Glomerular endothelial cell (primary cell): ENCODE results near the gene ZSCAN10. TPM values are rescaled to one million over a fixed set of nuclear protein-coding genes. Genes with fewer than 3 reads are reported as not detected.

Source experiments
- DNase-seq: peaks from one replicate; pipeline ENCODE4 v3.0.0-alpha.2; 2011; ENCODE audit warnings: low read depth, low spot score; ENCODE audit errors: extremely low read depth
- total RNA-seq: library from RNA; depleted of rRNA; stranded (reverse); fragments of >200 nt; gene quantifications from 2 replicates; pipeline ENCODE4 v1.2.3, GENCODE V29; 2015

The ZSCAN10 gene
- total RNA-seq, 1 donor from 2014 or later, result not detected

GRCh38 chr16:3134338-3135125, 35.4 kb upstream of the ZSCAN10 start, which contains the start of gene ZNF213:
TSS of gene ZNF213 (plus strand) at chr16:3135029. CDS start at chr16:3137281, 2,252 bp downstream.
- DNase-seq, result peak; percentile 89

GRCh38 chr16:3133844-3134243, 34.8 kb upstream of the ZSCAN10 start:
- DNase-seq, result no peak

- no peak for DNase-seq
These were observed 32.8 kb upstream of the ZSCAN10 start for GRCh38 chr16:3131755-3132377.

- peak; percentile 60 for DNase-seq
These were observed 30.3 kb upstream of the ZSCAN10 start for GRCh38 chr16:3129137-3130131.

GRCh38 chr16:3127745-3128144, 28.7 kb upstream of the ZSCAN10 start:
- no peak for DNase-seq

GRCh38 chr16:3123986-3124886, 25.1 kb upstream of the ZSCAN10 start:
- DNase-seq, result no peak

GRCh38 chr16:3122926-3123570, 24.0 kb upstream of the ZSCAN10 start:
- DNase-seq, result no peak

- DNase-seq, result no peak
These were observed 22.9 kb upstream of the ZSCAN10 start for GRCh38 chr16:3121851-3122467.

- no peak for DNase-seq
These were observed 21.3 kb upstream of the ZSCAN10 start for GRCh38 chr16:3120435-3120834.

GRCh38 chr16:3119701-3120408, 20.8 kb upstream of the ZSCAN10 start:
- no peak for DNase-seq

GRCh38 chr16:3119286-3119685, 20.2 kb upstream of the ZSCAN10 start:
- DNase-seq, result no peak

GRCh38 chr16:3118846-3119245, 19.8 kb upstream of the ZSCAN10 start:
- no peak for DNase-seq

- DNase-seq, result no peak
These were observed 19.2 kb upstream of the ZSCAN10 start for GRCh38 chr16:3118204-3118790.

- no peak for DNase-seq
These were observed 16.5 kb upstream of the ZSCAN10 start for GRCh38 chr16:3115561-3115960.

- DNase-seq, result no peak
These were observed 15.9 kb upstream of the ZSCAN10 start for GRCh38 chr16:3115003-3115402.

- DNase-seq, result no peak
These were observed 14.8 kb upstream of the ZSCAN10 start for GRCh38 chr16:3113765-3114479.

GRCh38 chr16:3112881-3113574, 13.9 kb upstream of the ZSCAN10 start:
- no peak for DNase-seq
